ENCODE data around the gene AMPD3. TPM values are rescaled to one million over a fixed set of nuclear protein-coding genes. Genes with fewer than 3 reads are reported as not detected.

AMPD3 gene
- total RNA-seq, 1 experiment from 2014 or later = 17.4 TPM

DNA sequence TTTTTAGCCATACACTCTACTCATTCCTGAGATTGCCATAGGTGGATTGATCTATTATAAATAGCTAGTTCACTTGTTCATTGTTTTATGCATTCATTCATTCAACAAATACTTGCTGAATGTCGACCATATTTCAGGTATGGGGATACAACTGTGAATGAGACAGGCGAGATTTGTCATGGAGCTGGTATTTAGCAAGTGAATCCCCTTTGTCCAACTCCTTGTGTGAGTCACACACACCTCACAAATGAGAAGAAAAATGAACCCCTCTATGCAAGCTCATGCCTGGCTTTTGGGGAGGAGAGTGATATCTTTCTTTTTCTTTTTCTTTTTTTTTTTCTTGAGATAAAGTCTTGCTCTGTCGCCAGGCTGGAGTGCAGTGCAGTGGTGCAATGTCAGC lies 1.8 kb upstream of the AMPD3 start:
- Histone ChIP-seq H3K27ac (no peak overlapping the region), H4K20me1 (ENCODE audit: insufficient read depth) (no peaks in the 10 kb centered on the region), H3K9me3 (ENCODE audit: insufficient read depth, low read depth) (no peaks in the 10 kb centered on the region), H3K27me3 (ENCODE audit: insufficient read depth, low read depth) (no peaks in the 10 kb centered on the region), H2AFZ (no peak overlapping the region), H3K4me1 (replicated peaks; ENCODE audit: insufficient read depth) (peaks cover 54% of the 10 kb centered on the region), H3K9me2 (ENCODE audit: insufficient read depth) (no peaks in the 10 kb centered on the region), H3K79me2 (ENCODE audit: low read depth) (peaks cover 16% of the 10 kb centered on the region), H3F3A (ENCODE audit: insufficient read depth, low read depth) (peaks cover 18% of the 10 kb centered on the region), H3K4me3 (no peak overlapping the region), H3K4me2 (no peak overlapping the region), H3K36me3 (ENCODE audit: low read depth) (no peaks in the 10 kb centered on the region)
- no peak for TF ChIP-seq EZH2 (IDR thresholded peaks at IDR 0.05; ENCODE audit: low read depth)
- TF ChIP-seq, protein P1, sequence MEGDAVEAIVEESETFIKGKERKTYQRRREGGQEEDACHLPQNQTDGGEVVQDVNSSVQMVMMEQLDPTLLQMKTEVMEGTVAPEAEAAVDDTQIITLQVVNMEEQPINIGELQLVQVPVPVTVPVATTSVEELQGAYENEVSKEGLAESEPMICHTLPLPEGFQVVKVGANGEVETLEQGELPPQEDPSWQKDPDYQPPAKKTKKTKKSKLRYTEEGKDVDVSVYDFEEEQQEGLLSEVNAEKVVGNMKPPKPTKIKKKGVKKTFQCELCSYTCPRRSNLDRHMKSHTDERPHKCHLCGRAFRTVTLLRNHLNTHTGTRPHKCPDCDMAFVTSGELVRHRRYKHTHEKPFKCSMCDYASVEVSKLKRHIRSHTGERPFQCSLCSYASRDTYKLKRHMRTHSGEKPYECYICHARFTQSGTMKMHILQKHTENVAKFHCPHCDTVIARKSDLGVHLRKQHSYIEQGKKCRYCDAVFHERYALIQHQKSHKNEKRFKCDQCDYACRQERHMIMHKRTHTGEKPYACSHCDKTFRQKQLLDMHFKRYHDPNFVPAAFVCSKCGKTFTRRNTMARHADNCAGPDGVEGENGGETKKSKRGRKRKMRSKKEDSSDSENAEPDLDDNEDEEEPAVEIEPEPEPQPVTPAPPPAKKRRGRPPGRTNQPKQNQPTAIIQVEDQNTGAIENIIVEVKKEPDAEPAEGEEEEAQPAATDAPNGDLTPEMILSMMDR (conservative IDR thresholded peaks at IDR 0.05) = no peak
- BruUV-seq (replicated peaks) = no TSS peak
- ChIA-PET CTCF (no interaction called here), POLR2A (ENCODE audit: unreplicated experiment) (interaction anchor here (0.6 to 0.7 kb wide), 5 partner anchors 18 to 481 kb away, joined by 4 to 6 read pairs (median 5); no protein-coding TSS in a partner anchor)
- no peak for DNase-seq
- intact Hi-C loops (cut with micrococcal nuclease; ENCODE audit: unreplicated experiment) = no loop called here

DNA sequence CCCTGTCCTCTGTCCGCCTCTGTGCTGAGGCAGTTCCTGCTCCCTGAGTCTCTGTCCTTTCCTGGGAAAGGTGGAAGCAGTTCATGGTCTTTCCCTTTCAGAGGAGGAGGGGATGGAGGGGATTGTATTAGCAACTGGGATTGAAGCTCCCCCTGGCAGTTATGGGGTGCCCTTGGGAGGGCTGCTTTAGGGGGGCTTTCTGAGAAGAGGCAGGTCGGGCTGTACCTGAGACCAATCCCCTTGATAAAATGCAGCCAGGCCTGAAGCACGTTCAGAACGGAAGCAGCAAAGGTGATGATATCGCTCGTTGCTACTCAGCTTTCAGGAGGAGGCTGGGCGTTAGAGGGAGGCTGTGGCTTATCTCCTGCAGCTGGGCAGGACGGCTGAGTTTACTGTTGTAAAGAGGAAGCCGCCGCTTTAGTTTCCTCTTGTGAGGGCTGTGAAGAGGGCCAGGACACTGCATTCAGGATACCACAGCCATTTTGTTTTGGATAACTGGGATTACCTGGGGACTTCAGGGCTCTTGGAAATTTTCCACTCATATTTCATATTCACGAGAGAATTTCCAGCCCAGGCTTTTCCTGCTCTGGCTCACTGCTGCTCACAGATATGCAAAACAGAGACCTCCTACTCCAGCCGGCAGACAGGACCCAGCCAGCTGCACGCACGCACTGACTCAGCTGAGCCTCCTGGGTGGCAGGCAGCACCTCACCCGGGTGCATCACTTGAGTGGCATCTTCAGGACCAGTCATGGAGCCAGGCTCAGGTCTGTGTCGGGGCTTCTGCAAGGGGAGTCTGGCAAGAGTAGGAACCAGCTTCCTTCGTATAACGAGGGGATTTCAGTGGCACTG lies 798 bp downstream of the AMPD3 start:
- H3K4me1 ChIP-seq (replicated peaks; ENCODE audit: insufficient read depth) = peaks cover 54% of the 10 kb centered on the region
- H3F3A ChIP-seq (ENCODE audit: insufficient read depth, low read depth) = peaks cover 18% of the 10 kb centered on the region
- peak overlapping the region; percentile 87 for H3K4me2 ChIP-seq
- H3K4me3 ChIP-seq = peak overlapping the region; percentile 57
- peaks cover 24% of the 10 kb centered on the region for H3K79me2 ChIP-seq (ENCODE audit: low read depth)
- CTCF ChIA-PET = interaction anchor here (0.5 to 1.2 kb wide), 2 partner anchors 33 to 192 kb away, joined by 4 to 12 read pairs; no protein-coding TSS in a partner anchor
- peak overlapping the region; percentile 79 for H3K27ac ChIP-seq
- no peaks in the 10 kb centered on the region for H3K9me3 ChIP-seq (ENCODE audit: insufficient read depth, low read depth)
- H3K9me2 ChIP-seq (ENCODE audit: insufficient read depth) = no peaks in the 10 kb centered on the region
- no peak for TF ChIP-seq EZH2 (IDR thresholded peaks at IDR 0.05; ENCODE audit: low read depth)
- TF ChIP-seq, protein P1 (conservative IDR thresholded peaks at IDR 0.05) = no peak
- BruUV-seq (replicated peaks) = TSS peak; percentile 9
- POLR2A ChIA-PET (ENCODE audit: unreplicated experiment) = no interaction called here
- peak overlapping the region; percentile 31 for H2AFZ ChIP-seq
- peak; percentile 43 to 62 for DNase-seq
- no peaks in the 10 kb centered on the region for H4K20me1 ChIP-seq (ENCODE audit: insufficient read depth)
- no peaks in the 10 kb centered on the region for H3K27me3 ChIP-seq (ENCODE audit: insufficient read depth, low read depth)
- intact Hi-C loops (cut with micrococcal nuclease; ENCODE audit: unreplicated experiment) = loop anchor here (1.0 to 2.0 kb wide), 2 partner anchors 32 to 153 kb away; no protein-coding TSS in a partner anchor
- H3K36me3 ChIP-seq (ENCODE audit: low read depth) = no peaks in the 10 kb centered on the region

DNA sequence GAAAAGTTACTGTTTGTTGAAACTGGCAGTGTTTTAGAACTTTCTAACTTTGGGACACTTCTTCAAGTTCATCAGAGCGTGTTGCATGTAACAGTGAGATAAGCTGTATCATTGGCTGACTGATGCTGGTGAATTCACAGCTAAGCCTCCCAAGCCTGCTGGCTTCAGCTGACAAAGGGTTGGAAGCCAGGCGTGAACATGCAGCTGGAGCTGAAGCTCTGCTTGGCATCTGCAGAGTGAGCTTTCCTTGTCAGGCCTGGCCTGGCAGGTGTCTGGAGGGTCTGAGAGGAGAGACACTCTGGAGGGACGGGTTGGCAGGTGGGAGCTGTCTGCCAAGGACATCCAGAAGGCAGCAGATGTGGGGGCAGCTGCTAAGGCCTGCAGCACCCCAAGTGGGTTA lies 1.5 kb downstream of the AMPD3 start:
- Histone ChIP-seq H3K79me2 (ENCODE audit: low read depth) (peaks cover 24% of the 10 kb centered on the region), H3F3A (ENCODE audit: insufficient read depth, low read depth) (peaks cover 18% of the 10 kb centered on the region), H3K9me2 (ENCODE audit: insufficient read depth) (no peaks in the 10 kb centered on the region), H3K4me3 (peak overlapping the region; percentile 57), H4K20me1 (ENCODE audit: insufficient read depth) (no peaks in the 10 kb centered on the region), H3K4me2 (peak overlapping the region; percentile 87), H3K27ac (peak overlapping the region; percentile 79), H3K36me3 (ENCODE audit: low read depth) (no peaks in the 10 kb centered on the region), H3K4me1 (replicated peaks; ENCODE audit: insufficient read depth) (peaks cover 50% of the 10 kb centered on the region), H3K27me3 (ENCODE audit: insufficient read depth, low read depth) (no peaks in the 10 kb centered on the region), H2AFZ (no peak overlapping the region), H3K9me3 (ENCODE audit: insufficient read depth, low read depth) (no peaks in the 10 kb centered on the region)
- CTCF ChIA-PET = no interaction called here
- intact Hi-C loops (cut with micrococcal nuclease; ENCODE audit: unreplicated experiment) = no loop called here
- POLR2A ChIA-PET (ENCODE audit: unreplicated experiment) = interaction anchor here (0.6 kb wide), 1 partner anchor 78 kb away, joined by 5 read pairs; no protein-coding TSS in a partner anchor
- no TSS peak for BruUV-seq (replicated peaks)
- no peak for DNase-seq
- TF ChIP-seq, protein P1 (conservative IDR thresholded peaks at IDR 0.05) = no peak
- TF ChIP-seq EZH2 (IDR thresholded peaks at IDR 0.05; ENCODE audit: low read depth) = no peak
